Panc1 (cell line): ENCODE results near the gene RIPOR3.

Experiments
- POLR2AphosphoS5 ChIP-seq: IDR thresholded peaks from 2 replicates; pipeline ENCODE4 v1.6.1; 2012; ENCODE audit warnings: mild to moderate bottlenecking, low read depth, low read length, moderate library complexity
- SIN3A ChIP-seq: IDR thresholded peaks from 2 replicates; pipeline ENCODE4 v1.6.1; 2012; ENCODE audit warnings: low read depth, mild to moderate bottlenecking, low read length, moderate library complexity, borderline replicate concordance; ENCODE audit not compliant: insufficient read depth
- TCF7L2 ChIP-seq: IDR thresholded peaks from 2 replicates; pipeline ENCODE4 v1.6.1; 2011; ENCODE audit warnings: mild to moderate bottlenecking, low read depth, low read length, inconsistent platforms
- TF ChIP-seq, protein P1 (sequence below): fragments of 450-650 bp; IDR thresholded peaks from 2 replicates; pipeline ENCODE4 v1.5.1; 2017; ENCODE audit warnings: mild to moderate bottlenecking
- TF ChIP-seq, protein P2 (sequence below), 2 experiments: IDR thresholded peaks; 2 replicates each; pipeline ENCODE4 v1.6.1; 2011 to 2012; ENCODE audit warnings: low read depth in 2 of 2, control low read depth in 1 of 2, low read length in 1 of 2, mild to moderate bottlenecking in 1 of 2, moderate library complexity in 1 of 2; ENCODE audit not compliant: insufficient read depth in 1 of 2

DNA sequence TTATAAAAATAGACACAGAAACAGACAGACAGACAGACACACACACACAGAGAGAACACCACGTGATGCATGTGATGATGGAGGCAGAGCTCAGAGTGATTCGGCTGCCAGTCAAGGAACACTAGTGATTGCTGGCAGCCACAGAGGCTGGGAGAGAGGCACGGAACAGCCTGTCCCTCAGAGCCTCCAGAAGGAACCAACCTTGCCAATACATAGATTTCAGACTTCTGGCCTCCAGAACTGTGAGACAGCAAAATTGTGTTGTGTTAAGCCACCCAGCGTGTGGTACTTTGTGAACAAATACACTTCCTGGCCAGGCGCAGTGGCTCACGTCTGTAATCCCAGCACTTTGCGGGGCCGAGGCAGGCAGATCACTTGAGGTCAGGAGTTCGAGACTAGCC is 30.5 kb upstream of the RIPOR3 start:
- TF ChIP-seq, protein P1, sequence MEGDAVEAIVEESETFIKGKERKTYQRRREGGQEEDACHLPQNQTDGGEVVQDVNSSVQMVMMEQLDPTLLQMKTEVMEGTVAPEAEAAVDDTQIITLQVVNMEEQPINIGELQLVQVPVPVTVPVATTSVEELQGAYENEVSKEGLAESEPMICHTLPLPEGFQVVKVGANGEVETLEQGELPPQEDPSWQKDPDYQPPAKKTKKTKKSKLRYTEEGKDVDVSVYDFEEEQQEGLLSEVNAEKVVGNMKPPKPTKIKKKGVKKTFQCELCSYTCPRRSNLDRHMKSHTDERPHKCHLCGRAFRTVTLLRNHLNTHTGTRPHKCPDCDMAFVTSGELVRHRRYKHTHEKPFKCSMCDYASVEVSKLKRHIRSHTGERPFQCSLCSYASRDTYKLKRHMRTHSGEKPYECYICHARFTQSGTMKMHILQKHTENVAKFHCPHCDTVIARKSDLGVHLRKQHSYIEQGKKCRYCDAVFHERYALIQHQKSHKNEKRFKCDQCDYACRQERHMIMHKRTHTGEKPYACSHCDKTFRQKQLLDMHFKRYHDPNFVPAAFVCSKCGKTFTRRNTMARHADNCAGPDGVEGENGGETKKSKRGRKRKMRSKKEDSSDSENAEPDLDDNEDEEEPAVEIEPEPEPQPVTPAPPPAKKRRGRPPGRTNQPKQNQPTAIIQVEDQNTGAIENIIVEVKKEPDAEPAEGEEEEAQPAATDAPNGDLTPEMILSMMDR: no peak
- TF ChIP-seq TCF7L2 (no peak), POLR2AphosphoS5 (no peak), SIN3A (no peak)
- TF ChIP-seq, protein P2, sequence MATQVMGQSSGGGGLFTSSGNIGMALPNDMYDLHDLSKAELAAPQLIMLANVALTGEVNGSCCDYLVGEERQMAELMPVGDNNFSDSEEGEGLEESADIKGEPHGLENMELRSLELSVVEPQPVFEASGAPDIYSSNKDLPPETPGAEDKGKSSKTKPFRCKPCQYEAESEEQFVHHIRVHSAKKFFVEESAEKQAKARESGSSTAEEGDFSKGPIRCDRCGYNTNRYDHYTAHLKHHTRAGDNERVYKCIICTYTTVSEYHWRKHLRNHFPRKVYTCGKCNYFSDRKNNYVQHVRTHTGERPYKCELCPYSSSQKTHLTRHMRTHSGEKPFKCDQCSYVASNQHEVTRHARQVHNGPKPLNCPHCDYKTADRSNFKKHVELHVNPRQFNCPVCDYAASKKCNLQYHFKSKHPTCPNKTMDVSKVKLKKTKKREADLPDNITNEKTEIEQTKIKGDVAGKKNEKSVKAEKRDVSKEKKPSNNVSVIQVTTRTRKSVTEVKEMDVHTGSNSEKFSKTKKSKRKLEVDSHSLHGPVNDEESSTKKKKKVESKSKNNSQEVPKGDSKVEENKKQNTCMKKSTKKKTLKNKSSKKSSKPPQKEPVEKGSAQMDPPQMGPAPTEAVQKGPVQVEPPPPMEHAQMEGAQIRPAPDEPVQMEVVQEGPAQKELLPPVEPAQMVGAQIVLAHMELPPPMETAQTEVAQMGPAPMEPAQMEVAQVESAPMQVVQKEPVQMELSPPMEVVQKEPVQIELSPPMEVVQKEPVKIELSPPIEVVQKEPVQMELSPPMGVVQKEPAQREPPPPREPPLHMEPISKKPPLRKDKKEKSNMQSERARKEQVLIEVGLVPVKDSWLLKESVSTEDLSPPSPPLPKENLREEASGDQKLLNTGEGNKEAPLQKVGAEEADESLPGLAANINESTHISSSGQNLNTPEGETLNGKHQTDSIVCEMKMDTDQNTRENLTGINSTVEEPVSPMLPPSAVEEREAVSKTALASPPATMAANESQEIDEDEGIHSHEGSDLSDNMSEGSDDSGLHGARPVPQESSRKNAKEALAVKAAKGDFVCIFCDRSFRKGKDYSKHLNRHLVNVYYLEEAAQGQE (IDR thresholded peaks at IDR 0.05; ENCODE audit: insufficient read depth in 1 of 2, low read depth in 2 of 2, low read length in 1 of 2): no peak
